GDM1 (cell line): ENCODE measurements around the gene AUTS2.

Experiments used
- DNase-seq: peaks from one replicate; lab custom pipeline; 2025; lab: John Stamatoyannopoulos, UW

The AUTS2 gene

DNA sequence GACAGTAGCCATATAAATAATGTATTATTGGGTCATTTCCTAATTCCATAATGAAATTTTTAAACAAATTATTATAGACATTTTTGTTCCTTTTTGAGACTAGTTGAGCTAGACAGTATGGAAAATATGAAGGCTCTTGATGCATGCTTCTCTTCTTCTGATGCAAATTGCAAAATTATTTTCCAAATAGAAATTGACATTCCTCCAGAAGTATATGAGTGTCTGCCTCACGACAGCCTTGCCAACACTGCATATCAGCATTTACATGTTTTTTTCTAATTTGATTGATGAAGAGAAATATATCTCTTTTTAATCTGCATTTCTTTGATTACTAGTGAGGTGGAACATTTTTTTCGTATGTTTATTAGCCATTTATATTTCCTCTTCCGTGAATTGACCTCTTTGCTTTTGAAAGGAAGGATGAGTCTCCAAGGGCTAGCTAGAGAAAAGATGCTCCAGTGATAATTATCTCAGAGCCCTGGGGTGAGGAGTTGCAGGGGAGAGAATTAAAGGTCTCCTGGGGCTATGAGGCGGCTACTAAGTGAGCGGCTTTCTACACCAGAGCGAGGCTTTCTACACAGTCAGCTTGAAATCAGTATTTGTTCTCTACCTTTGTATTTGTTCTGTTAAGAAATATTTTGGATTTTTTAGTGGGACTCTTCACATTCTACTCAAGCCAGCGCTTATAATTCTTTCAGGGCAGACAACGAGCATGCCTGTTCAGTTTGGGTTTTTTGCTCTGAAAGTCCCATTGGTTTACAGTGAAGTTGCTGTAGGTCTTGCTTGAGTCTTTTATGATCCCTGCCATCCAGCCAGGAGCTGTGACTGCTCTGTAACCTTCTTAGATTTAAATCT lies 821.5 kb downstream of the AUTS2 start:
- DNase-seq: no peak

DNA sequence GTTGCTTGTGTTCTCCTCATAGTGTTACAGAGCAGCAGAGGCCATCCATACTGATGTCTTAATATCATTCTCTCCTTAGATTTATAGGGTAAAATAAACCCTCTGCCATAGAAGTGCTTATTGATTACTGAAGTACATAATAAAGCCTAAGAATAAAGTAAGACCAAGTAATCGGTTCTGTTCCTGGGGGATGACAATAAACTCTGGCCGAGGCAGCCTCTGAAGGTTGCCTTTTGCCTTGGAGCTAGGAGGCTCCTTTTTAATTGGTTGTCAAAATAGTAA lies 822.0 kb downstream of the AUTS2 start:
- DNase-seq: no peak

DNA sequence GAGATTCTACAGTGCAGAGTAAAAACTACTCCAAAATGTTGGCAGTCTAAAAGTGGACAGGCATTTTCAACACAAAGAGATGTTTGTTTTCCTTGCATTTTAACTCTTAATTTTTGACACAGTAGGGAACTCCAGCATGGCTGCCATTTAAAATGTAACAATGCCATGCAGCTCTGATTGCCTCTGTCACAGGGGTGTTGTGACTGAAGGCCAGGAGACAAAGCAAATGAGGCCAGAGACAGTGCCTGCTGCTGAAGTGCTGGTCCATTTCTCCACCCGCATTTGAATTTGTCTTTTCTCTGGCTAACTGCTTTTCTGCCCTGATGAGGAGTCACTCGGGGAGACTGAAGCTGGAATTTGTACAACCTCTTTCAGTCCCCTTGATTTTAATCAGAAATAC lies 823.0 kb downstream of the AUTS2 start:
- no peak for DNase-seq

DNA sequence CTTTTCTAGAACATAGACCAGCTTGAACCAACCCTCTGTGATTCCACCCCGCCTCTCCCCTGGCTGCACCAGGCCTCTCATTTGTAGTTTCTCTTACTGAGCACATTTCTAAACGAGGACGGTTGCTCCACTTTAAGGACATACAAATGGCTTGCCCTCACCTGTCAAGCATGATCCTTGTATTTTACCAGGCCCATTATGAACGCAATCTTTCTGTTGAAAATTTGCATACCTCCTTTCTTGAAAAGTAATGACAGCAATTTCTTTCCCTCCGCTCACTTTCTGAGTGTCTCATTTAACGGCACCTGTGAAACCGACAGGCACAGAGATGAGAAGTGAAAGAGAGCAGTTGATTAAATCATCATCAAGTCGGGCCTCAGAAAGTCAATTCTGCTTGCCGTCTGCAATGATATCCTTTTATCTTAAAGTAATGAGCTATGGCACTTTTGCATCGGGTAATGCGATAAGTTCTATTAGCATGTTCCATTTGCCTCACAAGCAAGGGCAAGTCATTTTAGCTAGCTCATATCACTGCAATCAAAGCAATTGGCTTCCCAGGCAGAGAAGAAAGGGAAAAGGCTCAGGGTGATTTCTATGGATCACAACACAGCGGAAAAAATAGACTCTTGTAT lies 828.1 kb downstream of the AUTS2 start:
- DNase-seq: no peak

DNA sequence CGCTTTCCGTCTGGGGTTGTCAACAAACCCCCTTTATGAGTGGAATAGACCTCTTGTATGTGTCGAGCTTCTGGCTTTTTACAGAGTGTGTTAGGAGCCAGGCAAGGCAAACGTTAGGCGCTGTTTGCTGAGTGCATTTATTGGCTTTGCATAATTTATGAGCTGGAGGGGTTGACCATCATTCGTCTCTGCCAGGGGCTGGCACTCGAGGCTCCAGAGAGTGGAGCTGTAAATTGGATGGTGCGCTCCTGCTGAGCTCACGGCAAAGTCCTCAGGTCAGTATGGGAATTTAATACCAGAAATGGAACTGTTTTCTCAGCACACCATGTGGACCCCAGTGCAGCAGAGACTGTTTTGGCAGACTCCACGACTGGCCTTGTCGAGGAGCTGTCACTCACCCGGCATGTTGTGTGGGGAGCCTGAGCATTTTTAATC lies 834.3 kb downstream of the AUTS2 start:
- DNase-seq: no peak

DNA sequence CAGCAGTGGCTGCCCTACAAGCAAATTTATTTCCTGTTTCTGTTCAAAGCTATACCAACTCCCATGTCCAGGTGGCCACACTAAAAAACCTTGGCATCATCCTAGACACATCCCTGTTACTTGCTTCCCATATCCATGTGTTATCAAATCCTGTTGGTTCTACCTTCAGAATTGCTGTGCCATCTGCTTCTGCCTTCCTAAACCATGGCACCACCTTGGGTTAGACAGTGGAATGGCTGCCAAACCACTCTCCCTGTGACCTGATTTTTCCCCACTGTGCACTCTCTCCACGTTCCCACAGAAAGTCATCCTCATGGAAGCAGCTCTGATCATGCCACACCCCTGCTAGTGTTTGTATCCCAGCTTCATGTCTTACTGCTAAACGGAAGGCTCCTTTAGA lies 836.1 kb downstream of the AUTS2 start:
- no peak for DNase-seq

DNA sequence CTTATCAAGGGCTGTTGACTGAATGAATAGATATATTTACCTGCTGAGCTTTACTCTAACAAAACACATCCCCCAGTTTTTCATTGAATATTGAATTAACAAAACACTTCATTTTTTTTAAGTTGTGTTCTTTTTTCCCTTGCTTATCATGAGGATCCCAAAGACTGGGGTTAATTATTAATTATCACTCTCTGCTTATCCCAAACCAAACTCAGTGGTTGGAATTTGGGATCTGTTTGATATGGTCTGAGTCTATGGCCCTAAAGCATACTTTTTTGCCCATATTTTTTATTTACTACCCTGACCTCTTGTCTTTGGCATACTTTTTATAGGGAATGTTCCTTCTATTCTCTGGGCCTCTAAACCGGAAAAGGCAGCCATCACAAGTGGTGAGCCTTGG lies 836.5 kb downstream of the AUTS2 start:
- no peak for DNase-seq

DNA sequence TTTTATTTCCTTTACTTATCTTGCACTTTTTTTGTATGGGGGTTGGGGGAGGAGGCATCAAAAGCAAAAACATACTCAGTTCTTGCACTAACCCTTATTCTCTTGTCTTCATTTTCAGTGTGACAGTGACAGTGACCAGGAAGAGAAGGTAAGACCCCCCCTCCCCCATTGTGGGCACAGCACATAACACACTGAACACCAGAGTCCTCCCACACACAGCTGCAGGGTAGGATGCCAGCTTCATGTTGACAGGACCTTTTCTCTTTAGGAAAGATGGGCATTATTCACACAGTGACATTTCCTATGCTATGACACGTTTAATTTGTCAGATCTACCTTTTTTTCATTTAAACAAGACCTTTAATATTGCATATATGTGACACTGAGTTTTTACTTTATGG lies 837.4 kb downstream of the AUTS2 start:
- DNase-seq: no peak

DNA sequence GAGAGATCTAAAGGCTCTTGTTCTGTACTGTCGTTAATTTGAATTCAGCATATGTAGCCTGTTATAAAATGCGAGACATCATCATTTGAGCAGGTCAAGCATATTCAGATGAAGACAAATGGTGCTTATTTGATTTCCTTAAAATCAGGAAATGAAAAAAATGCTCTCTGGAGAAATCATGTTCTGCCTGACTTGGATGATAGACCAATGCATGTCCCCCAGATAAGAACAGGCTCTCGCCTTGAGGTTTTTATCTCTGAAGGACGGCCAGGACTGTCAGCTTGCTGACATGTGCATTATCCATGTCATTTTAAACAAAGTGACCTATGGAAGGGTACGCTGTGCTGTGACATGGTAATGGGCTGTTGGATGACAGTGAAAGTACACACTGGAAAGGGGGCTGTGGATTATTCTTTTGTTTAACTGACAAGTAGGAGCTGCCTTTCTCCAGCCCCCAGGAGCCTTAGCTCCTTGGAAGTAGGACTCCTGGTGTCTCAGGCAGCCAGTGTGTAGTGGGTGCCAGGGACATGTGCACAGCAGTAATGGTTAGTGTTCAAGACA lies 838.6 kb downstream of the AUTS2 start:
- DNase-seq: no peak

DNA sequence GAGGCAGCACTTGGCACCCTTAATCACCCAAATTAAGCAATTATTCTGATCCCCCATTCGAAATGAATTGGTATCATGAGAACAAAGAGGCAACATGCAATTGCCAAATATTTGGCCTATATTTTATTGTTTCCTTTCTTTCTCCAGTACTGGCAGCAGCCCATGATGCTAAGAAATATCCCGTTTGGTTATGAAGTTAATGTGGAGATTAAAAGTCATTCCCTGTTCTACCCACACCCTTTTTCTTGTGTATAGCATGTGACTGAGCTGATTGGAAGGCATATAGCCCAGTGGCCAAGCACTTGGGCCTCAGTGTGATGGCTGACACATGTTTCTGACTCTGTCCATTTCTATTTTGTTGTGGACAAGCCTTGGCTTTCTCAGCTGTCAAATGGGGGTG lies 841.4 kb downstream of the AUTS2 start:
- no peak for DNase-seq

DNA sequence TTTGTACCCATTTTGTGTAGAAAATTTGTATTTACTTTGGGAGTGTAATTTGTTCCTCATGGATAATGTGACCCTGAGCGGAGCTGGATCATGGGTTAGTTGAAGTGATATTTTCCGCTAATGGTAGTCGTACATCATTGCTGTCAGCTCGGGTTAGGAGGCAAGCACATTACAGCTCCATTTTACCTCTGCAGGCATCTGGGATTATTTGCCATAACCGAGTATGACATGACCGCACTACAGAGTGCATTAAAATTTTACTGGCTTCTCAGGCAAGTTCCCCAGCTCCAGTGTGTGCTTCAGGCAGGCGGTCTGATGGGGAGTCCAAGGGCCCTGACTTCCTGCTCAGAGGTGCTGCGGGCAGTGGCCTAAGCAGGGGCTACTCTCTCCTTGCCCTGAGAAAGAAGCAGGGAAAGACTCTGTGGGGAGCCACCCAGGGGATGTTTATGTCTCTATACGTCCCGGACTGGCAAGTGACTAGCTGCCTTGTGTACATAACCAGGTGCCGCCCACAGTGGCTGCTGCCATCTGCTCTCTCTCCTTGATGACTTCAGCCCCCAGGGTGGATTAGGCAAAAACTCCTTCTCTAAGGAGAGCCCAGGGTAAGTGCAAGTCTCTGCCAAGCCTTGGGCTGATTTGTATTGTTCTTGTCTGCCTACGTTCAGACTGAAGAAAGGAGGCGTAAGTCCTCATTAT lies 848.3 kb downstream of the AUTS2 start:
- no peak for DNase-seq

DNA sequence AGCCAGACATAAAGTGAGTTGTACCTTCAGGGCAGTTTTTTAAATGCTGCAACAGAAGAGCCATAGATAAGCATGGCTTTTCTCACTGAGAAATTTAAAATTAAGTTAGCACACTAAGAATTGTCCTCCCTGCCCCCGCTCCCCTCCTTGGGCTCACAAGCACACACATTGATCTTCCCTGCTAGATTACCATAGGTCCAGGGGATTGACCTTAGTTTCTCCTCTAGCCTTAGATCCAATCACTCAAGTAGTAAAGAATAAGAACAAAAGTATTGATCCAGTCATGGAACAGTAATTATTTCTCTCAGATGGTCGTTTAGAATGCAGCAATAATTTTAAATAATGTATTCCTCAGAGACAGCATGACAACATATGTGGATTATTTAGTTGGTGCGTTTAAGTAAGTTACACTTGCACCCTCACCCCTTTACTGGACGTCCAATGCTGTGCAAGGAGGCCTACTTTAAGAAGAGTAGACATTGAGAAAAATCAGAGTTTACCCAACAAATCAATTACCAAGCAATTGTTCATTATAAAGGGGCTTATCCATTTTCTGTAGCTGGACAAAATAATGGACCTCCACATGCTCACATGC lies 850.1 kb downstream of the AUTS2 start:
- no peak for DNase-seq

DNA sequence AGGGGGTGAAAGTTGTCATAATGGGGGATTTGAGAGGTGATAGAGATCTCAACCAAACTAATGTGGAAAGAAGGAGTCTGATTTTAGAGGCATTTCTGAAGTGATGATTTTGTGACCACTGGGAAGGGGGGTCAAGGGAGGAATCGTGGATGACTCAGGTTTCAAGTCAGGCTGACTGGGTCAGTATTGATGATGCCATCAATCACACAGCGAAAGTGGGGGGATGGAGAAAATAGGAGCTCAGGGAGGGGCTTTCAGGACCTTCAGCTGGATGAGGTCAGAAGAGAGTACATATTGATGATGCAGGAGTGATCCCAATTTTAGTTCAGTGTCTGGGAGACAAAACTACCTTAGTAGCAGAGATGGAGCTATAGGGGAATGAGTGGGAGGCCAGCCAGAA lies 852.5 kb downstream of the AUTS2 start:
- no peak for DNase-seq

DNA sequence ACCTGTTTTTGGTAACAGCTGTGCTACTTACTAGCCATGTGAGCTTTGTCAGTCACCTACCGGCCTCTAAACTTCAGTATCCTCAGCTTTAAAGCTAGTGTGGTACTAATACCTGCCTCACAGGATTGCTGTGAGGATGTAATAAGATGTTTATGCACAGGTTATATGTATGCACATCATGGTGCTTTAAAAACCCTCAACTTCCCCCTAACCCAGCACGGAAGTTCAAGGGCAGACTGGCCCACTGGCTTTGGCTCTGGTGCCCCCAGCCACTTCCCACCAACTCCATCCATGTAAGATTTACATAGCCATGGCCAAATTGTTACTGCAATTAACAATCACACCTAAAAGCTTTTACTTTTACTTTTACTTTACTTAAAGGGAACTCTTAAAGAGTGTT lies 857.6 kb downstream of the AUTS2 start:
- no peak for DNase-seq

DNA sequence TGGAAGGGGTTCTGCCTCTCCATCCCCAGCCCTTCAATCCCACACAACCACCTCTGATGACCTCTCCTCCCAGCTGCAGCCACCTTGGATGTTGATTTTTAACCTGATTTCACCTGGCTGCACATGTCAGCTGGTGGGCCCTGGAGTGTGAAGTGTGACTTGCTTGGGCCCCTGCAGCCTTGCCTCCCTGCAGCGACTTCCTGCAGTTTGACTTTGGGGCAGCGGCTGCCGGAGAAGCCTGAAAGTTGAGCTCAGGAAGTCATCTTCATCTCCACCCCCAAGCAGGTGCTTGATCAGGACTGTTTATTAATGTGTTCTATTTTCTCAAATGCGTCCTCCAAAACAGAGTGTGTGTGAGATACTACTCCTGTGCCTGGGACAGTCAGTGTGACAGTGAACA lies 858.4 kb downstream of the AUTS2 start:
- no peak for DNase-seq

DNA sequence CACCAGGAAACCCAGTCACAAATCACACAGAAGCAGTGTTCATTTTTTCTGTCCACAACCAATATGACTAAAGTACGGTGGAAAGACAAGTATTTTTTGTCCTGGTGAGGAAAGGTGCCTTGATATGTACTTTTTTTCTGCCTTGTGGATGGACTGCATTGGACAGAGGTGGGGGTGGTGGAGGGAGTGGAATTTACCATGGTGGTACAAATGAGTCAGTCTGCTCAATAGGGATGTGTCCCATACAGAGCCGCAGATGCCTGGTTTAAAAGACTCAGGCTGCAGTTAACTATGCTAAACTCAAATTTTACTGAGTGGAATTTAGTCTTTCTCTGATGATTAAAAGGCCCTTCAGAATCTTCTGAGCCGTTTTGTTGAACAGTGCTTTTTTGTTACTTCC lies 859.2 kb downstream of the AUTS2 start:
- DNase-seq: no peak

DNA sequence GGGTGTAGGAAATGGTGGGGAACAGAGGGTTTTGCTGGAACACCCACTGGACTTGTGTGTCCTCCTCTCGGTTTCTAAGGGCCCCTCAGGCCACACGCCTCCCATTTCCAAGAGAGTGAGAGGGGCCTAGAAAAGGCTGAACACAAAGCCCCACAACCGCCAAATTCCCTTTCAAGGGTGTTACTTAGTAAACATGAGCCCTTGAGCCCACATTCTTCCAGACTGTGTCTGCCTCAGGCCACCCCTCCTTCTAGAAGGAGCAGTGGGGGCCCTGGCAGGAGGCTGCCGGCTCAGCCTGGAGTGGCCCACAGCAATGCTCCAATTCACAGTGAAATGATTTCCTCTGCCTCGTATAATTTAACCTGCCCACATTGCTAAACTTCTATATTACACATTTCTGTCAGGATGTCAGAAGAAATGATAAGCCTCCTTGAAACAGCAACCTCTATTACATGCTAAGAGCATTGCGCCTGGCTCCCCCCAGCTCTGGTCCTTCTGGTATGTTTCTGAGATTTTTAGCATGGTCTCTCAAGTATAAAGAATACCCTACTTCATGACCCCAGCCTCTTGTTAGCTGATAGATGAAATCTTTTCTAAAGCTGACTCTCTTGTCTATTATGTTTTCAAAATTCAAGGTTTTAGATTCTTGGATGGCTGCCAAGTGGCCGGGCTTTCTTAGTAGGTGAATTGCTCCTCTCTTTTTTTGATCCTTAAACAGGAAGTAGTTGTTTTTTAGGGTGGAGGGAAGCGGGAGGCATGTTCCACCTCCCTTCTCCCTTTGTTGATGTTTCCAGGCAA lies 859.8 kb downstream of the AUTS2 start:
- no peak for DNase-seq

DNA sequence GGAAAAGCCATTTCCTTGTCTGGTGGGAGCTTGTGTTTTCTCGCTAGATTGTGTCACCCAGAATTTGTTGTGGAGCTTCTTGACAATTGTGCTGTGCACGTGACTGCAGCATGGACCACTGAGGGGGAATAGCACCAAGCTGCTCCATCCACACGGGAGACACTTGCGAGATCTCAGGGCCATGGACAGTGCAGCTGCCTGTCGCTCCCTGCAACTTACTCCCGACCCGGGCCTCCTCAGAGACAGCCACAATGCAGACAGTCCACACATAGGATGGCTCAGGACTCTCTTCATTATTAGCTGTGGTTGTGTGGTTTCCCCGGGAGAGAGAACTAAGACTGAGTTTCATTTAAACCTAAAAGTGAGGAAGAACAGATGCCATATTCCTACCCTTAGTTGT lies 860.5 kb downstream of the AUTS2 start:
- DNase-seq: no peak

DNA sequence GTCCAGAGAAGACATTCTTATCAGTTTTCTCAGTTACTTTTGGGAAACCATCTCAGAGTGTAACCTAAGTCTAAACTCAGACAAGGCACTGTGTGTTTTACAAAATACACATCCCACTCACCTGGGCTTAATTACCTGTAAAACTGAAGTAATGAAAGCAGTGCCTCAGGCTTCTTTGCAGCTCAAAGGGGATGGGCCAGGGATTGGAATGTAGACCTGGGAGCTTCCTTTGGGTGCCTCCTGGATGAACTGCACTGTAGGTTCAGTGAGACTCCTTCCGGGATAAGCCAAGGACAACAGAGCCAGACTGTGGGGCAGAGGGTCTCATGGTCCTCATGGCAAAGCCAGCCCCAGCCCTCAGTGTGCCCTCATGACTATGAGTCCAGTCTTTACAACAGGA lies 861.3 kb downstream of the AUTS2 start:
- no peak for DNase-seq

DNA sequence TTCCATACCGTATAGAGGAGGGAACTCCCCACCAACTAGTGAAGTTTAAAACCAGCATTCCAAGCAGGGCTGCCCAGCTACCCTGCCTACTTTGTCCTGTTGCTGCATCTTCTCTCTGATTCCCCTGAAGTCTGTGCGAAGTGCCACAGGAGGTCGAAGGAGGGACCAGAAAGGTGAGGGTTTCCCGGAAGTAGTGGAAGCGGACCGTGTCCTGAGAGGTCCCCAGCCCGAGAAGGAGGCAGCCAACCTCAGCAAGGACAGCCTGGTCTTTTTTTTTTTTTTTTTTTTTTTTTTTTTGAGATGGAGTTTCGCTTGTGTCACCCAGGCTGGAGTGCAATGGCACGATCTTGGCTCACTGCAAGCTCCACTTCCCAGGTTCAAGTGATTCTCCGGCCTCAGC lies 861.8 kb downstream of the AUTS2 start:
- DNase-seq: no peak

DNA sequence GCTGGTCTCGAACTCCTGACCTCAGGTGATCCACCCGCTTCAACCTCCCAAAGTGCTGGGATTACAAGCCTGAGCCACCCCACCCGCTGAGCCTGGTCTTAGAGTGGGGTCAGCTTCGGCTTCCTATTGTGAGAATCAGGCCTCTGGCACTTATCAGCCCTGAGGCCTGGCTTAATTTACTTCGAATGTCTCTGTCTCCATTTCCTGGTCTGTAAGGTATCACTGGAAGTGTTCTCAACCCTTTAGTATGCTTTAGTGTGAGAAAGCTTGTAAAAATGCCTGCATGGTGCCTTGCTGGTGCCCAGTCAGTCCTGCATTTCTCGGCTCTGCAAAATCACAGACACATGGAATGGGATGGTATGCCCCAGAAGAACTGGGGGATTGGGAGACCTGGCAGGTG lies 862.3 kb downstream of the AUTS2 start:
- no peak for DNase-seq
